ENCODE measurements around the gene KDM5D. TPM values are rescaled to one million over a fixed set of nuclear protein-coding genes. Genes with fewer than 3 reads are reported as not detected.

Gene KDM5D
- total and polyA plus RNA-seq, 2 of the 8 experiments (the other 6 are each of a cell fraction or from before 2014, with no cell fraction given), result 21.9 to 24.4 TPM

- Histone ChIP-seq H3K4me1 (replicated peaks in 1 of 4; ENCODE audit: control insufficient read depth in 3 of 4, insufficient read depth in 4 of 4, low read length in 3 of 4) (no peaks in the 10 kb centered on the region), H2BK15ac (ENCODE audit: low read length) (no peak overlapping the region), H3K4me2 (ENCODE audit: insufficient read depth in 1 of 2, low read depth in 2 of 2, low read length in 2 of 2) (peak overlapping the region; percentile 69 to 74), H3K23me2 (ENCODE audit: low read depth, low read length) (no peaks in the 10 kb centered on the region), H2AFZ (ENCODE audit: low read length) (no peak overlapping the region), H3K14ac (ENCODE audit: insufficient read length) (no peak overlapping the region), H3K79me2 (ENCODE audit: control insufficient read depth in 1 of 2, insufficient read depth in 2 of 2, low read length in 2 of 2) (no peaks in the 10 kb centered on the region), H3K4ac (replicated peaks; ENCODE audit: insufficient read length, low read depth, low read length) (no peak overlapping the region), H3K36me3 (ENCODE audit: control insufficient read depth in 2 of 4, insufficient read depth in 4 of 4, low read length in 3 of 4) (peaks cover 2 to 23% (median 7%) of the 10 kb centered on the region in 4 experiments; a peak in 7 of 8 replicates), H4K5ac (ENCODE audit: insufficient read length, low read depth, low read length) (no peak overlapping the region), H3K23ac (ENCODE audit: insufficient read length) (no peak overlapping the region), H2AK5ac (ENCODE audit: low read depth, low read length) (no peak overlapping the region), H2BK20ac (ENCODE audit: low read length) (no peak overlapping the region), H3K9ac (replicated peaks in 1 of 4; ENCODE audit: extremely low read depth in 1 of 4, low read depth in 3 of 4, low read length in 3 of 4) (no peak overlapping the region), H3K56ac (replicated peaks; ENCODE audit: insufficient read length, low read depth, low read length) (no peak overlapping the region), H3K27ac (ENCODE audit: low read depth, low read length) (no peak overlapping the region), H3K9me3 (ENCODE audit: insufficient read depth in 2 of 2, low read depth in 1 of 2, low read length in 1 of 2) (no peaks in the 10 kb centered on the region), H3K79me1 (ENCODE audit: low read depth, low read length) (no peaks in the 10 kb centered on the region), H2BK12ac (ENCODE audit: low read depth, low read length) (no peak overlapping the region), H4K20me1 (replicated peaks in 1 of 2; ENCODE audit: control insufficient read depth in 1 of 2, insufficient read depth in 2 of 2, low read length in 2 of 2) (no peaks in the 10 kb centered on the region), H2BK5ac (ENCODE audit: low read depth, low read length) (no peak overlapping the region), H3K4me3 (ENCODE audit: extremely low read depth in 1 of 4, insufficient read depth in 2 of 4, low read depth in 3 of 4, low read length in 4 of 4) (peak overlapping the region in 2 of 4 experiments; percentile 79 to 90; a peak in 3 of 8 replicates), H3K27me3 (replicated peaks in 1 of 4; ENCODE audit: control insufficient read depth in 3 of 4, extremely low read depth in 1 of 4, insufficient read depth in 3 of 4, low read length in 3 of 4) (no peaks in the 10 kb centered on the region), H4K91ac (replicated peaks; ENCODE audit: insufficient read length, low read length) (no peak overlapping the region), H4K8ac (ENCODE audit: extremely low read depth, insufficient read depth, low read length) (no peak overlapping the region), H2BK120ac (replicated peaks; ENCODE audit: low read depth, low read length) (no peak overlapping the region), H3K18ac (ENCODE audit: extremely low read depth, low read length) (no peak overlapping the region)
- DNase-seq (ENCODE audit: low read depth in 1 of 2, low spot score in 2 of 2), result no peak
- FAIRE-seq, result no peak
- ChIA-PET POLR2A (ENCODE audit: partially characterized antibody) (interaction anchor here (1.4 to 2.1 kb wide), 3 partner anchors 10 to 175 kb away, joined by 5 to 7 read pairs (median 6); no protein-coding TSS in a partner anchor), CTCF (ENCODE audit: partially characterized antibody) (no interaction called here)
- WGBS, 2 experiments (ENCODE audit: extremely low coverage in 1 of 2, insufficient coverage in 1 of 2, insufficient read length in 1 of 2, insufficient replicate concordance in 2 of 2, low coverage in 1 of 2, low lambda C conversion rate in 2 of 2, missing lambda C conversion rate in 1 of 2), result 87% methylated on average over 8 of the region's 8 CpGs; no CpG with 5 or more reads in 1 of the 2 experiments
- TF ChIP-seq NRF1 (IDR thresholded peaks at IDR 0.05; ENCODE audit: low read depth, low read length) (no peak), EZH2 (IDR thresholded peaks at IDR 0.05; ENCODE audit: low read depth, low read length, severe bottlenecking) (no peak), RFX5 (IDR thresholded peaks at IDR 0.05; ENCODE audit: borderline replicate concordance, low read depth, low read length) (no peak), JUND (IDR thresholded peaks at IDR 0.05; ENCODE audit: low read length) (no peak), SP2 (IDR thresholded peaks at IDR 0.05; ENCODE audit: low read length) (no peak), GTF2F1 (IDR thresholded peaks at IDR 0.05; ENCODE audit: borderline replicate concordance, low read depth, low read length) (no peak), GABPA (IDR thresholded peaks at IDR 0.05; ENCODE audit: borderline replicate concordance, insufficient read depth, low read length) (no peak), ZNF274 (IDR thresholded peaks at IDR 0.05; ENCODE audit: borderline replicate concordance, extremely low read depth, low read length) (no peak), SIX5 (IDR thresholded peaks at IDR 0.05; ENCODE audit: low read depth, low read length) (no peak), MAFK (IDR thresholded peaks at IDR 0.05; ENCODE audit: low read depth, low read length) (no peak), CREB1 (IDR thresholded peaks at IDR 0.05) (no peak), RAD21 (IDR thresholded peaks at IDR 0.05 in 1 of 2, conservative IDR thresholded peaks at IDR 0.05 in 1 of 2; ENCODE audit: low read depth in 2 of 2, low read length in 2 of 2) (no peak)
- TF ChIP-seq, protein P1, sequence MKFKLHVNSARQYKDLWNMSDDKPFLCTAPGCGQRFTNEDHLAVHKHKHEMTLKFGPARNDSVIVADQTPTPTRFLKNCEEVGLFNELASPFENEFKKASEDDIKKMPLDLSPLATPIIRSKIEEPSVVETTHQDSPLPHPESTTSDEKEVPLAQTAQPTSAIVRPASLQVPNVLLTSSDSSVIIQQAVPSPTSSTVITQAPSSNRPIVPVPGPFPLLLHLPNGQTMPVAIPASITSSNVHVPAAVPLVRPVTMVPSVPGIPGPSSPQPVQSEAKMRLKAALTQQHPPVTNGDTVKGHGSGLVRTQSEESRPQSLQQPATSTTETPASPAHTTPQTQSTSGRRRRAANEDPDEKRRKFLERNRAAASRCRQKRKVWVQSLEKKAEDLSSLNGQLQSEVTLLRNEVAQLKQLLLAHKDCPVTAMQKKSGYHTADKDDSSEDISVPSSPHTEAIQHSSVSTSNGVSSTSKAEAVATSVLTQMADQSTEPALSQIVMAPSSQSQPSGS (IDR thresholded peaks at IDR 0.05; ENCODE audit: low read length), result no peak
Measured at GRCh38 chrY:19743331-19743730, 1.2 kb downstream of the KDM5D start.
